HG02610 (cell line): ENCODE data around the gene CDH4.

ENCODE experiments used
- ATAC-seq: cut with Tn5 transposase; IDR thresholded peaks from one replicate; pipeline ENCODE4 v1.9.1; 2021; ENCODE audit warnings: mild to moderate bottlenecking, moderate library complexity; ENCODE audit not compliant: unreplicated experiment

The CDH4 gene

DNA sequence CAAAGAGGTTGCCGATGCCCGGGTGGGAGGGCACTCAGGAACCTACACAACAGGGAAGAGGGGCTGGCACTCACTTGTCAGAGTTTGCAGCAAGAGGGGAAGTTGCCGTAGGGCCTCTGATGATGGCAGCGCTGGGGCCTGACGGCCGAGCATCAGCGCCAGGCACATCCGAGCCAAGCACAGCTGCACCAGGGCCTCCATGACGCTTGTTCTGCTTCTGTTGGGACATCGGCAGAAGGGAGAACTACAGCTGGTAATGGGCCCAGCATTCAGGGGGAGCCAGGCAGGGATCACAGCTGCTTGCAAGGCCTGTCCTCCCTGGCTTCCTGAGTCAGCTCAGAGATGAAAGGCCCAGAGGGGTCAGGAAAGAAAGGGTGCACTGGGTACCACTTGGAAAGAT, 367.7 kb downstream of the CDH4 start:
- no peak for ATAC-seq

DNA sequence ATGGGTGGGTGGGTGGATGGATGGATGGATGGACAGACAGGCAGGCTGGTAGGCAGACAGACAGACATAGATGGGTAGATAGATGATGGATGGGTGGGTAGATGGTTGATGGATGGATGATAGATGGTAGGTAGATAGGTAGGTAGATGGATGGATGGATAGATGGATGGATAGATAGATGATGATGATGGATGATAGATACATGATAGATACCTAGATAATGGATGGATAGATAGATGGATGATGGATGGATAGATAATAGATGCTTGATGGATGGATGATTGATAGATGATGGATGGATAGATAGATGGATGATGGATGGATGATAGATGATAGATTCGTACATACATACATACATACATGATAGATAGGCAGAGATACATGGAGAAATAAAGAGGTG, 368.1 kb downstream of the CDH4 start:
- no peak for ATAC-seq

DNA sequence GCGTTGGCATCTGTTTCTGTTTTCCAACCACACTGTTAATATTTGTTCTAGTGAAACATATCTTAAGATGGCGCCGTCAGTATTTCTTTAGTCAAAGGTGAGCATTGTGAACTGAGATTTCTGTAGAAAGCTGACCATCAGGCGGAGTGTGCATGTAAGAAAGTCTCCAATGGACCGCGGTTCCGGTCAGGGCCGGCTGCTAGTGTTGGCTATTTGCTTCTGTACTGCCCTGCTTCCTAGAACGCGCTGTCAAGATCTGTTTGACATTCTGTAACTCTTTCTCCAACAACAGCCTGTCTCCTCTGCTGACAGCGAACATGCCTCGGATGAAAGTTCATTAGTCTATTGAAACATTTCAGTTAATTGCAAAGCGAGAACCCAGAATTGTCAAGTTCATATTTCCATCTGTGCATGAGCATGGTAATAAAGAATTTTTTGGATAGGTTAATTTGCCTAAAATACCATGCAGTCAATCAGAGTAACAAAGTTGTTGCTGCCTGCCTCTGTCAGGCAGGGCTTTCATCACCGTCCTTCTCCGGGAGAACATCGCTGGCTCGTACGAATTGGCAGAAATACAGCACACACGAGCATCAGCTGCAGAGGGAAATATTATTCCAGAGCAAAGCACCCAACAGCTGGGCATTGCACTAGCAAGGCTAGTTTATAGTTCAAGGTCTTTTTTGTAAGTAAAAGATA, 369.1 kb downstream of the CDH4 start:
- ATAC-seq: no peak

DNA sequence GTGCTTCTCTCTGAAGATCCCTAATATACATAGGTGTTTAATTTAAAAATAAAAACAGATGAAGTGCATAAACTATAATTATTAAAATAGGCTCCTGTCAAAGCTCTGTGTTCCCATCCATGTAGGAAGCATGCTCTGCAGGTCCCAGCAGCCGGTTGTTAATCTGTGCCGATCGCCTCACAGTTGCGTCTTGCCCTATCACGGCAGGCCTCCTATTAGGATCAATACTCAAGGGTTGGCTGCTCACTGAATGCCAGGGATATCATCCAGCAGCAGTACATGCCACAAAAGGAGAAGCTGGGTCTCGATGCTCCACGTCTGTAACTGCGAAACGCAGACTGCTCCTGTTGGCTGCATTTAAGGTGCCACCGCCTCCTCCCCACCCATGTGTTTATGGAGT, 369.8 kb downstream of the CDH4 start:
- ATAC-seq: no peak

DNA sequence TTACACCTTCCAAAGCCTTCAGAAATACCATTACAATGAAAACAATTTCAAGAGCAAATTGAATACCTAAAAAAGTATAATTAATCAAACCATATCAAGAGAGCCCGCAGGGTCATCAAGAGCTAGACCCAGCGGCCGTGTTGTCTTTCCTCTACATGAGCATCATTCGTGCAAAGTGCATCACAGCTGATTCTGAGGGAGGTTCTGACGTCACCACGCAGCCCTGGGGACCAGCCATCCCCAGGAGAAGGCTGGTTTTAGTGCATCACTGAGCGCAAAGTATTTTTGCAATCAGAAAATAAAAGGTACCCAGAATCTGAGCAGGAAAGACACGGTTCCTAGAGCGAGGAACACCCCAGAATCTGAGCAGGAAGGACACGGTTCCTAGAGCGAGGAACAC, 371.4 kb downstream of the CDH4 start:
- ATAC-seq: no peak

DNA sequence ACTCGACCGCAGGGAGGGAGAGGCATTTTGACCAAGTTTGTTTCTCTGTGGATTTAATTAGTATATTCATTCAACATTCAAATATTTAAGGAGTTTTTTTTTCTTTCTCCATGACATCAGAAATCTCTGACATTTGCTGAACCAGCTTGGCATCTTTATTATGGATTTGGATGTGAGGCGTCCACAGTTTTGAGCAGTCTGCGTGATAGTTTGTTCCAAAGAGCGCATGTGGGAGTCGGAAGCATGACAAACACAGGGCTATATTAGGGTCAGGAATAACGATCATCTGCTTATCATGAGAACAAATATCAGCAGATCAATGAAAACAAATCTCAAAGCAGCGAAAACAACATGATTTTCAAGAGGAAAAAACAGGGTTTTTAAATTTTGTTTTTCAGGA, 373.2 kb downstream of the CDH4 start:
- ATAC-seq: no peak

DNA sequence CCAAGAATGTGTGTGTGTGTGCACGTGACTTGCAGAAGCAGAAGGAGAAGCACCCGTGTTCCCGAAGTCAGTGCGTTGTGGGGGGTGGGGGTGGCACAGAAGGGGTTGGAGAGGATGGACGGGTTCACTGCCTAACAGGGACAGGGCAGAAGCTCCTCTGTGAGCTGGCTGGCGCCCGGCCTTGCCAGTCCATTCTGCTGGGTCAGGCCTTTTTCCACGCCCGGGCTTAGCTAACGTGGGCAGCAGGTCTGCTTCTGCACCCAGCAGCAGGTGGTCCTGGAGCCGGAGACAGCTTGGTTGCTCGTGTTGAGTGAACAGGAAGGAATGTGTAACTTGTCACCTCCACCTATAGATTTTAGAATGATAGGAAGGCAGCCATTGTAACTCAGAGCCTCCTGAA, 374.4 kb downstream of the CDH4 start:
- no peak for ATAC-seq

DNA sequence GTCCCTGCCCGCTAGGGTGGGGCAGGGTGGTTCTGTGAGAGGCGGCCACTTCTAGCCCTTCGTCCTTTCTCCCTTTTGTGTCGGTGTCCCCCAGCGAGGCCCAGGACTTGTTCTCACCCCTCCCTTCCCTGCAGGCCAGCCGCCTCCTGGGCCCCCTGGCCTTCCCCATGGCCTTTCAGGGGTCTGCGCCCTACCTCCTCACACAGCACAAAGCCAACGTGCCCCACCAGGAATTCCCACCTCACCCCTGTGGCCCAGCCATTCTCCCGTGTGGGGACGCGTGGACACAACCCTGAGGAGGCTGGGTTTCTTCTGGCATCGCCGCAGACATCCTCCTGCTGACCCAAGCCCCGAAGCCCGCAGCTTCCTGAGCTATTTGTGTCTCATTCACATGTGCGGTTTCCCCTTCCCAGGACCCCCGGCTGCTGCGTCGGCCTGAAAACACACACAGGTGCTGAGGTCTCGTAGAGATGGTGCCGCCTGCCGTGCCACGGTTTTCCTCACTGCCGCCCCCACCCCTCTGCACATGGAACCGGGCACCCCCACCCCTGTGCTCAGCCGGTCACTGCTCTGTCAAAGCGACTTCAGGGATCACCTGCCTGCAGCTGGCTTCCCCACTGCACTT, 375.8 kb downstream of the CDH4 start:
- no peak for ATAC-seq

DNA sequence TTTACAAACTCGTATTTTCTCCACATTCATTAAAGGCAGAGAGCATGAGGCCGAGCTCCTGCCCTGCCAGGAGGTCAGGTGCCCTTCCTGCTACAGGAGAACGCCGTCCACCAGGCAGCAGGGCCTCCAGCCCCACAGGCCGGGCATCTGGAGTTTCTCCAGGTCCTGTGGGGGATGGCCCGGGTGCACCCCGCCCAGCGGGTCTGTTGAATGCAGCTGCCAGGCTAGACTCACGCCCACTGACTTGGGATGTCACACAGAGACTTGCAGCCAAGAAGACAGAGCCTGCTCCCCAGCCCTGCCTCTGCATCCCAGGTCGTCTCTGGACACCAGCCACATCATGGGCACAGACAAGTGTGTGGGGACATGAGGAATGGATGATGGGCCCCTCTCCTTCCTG, 376.4 kb downstream of the CDH4 start:
- ATAC-seq: no peak

DNA sequence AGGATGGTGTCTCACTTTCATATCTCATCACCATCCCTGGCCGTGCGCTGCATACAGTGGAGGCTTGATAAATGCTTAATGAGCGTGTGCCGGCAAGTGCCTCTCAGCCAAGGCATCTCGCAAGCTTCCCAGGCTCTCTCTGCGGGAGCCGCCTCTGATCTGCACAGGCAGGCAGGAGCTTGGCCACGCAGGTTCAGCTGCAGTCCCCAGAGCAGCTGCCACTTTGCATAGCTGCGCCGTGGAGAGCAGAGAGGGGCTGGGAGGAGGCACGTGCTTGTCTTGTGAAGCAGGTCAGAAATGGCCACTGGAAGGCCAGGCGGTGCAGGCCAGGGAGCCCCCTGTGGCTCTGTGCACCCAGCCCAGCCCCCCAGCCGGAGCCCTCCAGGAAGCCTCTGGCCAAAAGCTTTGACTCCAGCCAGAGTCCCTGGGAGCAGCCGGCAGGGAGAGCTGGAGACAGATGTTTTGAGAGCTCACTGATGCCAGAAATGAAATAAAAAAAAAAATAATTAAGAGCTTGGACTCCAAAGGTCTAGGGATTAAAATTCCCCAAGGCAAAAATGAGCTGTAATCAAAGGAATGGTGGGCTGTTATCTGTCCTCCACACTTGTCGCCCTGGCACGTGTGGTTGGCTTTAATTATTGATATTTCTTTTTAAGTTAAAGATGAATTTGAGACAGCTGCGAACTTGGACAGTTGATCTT, 377.0 kb downstream of the CDH4 start:
- no peak for ATAC-seq

DNA sequence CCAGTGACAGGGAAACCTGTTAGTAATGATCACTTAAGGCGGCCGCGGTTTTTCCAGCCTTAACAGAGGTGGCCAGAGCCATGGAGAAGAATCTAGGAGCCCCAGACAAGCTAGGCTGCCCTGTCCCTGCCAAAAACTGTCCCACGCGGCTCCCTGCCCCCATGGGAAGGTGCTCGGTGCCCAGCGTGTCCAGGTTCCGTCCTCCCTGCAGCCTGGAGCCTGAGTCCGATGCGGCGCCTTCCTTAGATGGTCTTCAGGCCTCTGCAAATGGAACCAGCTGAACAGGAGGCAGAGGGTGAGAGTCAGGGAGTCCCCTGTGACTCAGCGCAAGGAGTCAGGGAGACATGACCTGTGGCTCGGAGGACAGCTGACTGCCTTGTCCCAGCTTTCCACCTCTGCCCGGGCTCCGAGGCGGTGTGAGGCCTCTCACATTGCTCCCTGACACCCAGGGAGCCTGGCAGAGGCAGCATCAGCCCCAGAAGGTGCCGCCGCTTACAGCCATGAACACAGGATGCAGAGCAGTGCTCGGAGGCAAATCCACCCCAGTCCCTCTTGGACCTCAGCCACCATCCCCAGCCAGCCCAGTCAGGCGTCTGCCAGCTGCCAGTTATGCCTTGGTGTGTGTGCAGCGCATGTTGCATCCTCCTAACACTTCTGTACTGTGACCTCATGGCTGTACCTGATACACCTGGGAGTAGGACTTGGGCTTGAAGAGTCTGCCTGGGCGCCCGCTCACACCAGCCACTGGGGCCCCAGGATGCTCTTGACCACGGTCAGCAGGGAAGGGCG, 377.7 kb downstream of the CDH4 start:
- no peak for ATAC-seq

DNA sequence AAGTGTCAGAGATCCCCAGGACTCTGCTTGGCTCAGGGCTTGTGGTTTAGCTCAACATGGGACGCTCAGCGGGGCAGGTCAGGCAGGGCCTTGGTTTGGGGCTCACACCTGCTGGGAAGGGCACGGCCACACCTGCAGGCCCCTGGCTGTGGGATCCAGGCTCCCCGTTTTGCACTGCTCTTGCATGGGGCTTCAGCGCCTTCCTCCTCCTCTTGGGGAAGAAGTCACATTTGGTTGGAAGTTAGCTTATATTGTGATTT, 378.3 kb downstream of the CDH4 start:
- ATAC-seq: no peak

DNA sequence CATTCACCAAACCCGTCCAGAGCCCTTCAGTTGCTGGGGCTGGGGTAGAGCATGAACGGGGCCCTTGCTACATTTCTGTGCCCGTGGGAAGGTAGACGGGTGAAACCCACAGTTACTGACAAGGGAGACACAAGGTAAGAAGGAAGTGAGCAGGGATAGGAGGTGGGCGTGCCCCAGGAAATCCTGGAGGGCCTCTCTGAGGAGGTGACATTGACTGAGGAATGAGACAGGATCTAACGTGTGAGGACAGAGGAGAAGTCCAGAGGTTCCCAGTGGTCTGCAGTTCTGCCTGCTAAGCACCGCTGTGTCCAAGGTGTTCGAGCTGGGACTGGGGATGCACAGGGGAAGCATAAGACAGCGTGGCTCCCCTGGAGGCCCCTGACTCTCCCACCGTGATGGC, 378.8 kb downstream of the CDH4 start:
- ATAC-seq: no peak

DNA sequence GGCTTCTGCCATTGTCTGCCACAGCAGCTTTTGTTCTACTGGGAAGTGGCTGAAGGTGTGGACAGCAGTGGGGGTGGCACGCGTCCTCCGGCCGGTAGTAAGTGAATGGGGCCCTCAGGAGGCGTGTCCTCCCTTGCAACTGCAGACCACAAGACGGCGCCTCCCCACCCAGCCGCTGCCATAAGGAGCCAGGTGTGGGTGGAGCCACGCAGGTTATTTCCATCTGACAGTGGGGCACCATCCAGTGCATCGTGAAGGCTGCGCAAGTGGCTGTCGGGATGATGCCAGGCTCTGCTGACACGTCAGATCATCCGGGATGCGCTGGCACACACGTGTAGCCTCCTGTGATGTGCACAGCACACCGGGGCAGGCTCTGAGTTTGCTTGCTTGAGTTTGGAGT, 379.7 kb downstream of the CDH4 start:
- ATAC-seq: no peak

DNA sequence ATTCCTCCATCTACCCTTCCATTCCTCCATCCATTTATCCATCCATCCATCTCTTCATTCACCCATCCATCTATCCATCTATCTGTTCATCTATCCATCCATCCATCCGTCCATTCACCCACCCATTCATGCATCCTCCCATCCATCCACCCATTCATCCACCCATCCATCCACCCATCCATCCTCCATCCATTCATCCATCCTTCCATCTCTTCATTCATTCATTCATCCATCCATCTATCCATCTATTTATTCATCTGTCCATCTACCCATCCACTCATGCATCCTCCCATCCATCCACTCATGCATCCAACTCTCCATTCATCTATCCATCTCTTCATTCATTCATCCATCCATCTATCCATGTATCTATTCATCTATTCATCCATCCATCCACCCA, 380.9 kb downstream of the CDH4 start:
- no peak for ATAC-seq

DNA sequence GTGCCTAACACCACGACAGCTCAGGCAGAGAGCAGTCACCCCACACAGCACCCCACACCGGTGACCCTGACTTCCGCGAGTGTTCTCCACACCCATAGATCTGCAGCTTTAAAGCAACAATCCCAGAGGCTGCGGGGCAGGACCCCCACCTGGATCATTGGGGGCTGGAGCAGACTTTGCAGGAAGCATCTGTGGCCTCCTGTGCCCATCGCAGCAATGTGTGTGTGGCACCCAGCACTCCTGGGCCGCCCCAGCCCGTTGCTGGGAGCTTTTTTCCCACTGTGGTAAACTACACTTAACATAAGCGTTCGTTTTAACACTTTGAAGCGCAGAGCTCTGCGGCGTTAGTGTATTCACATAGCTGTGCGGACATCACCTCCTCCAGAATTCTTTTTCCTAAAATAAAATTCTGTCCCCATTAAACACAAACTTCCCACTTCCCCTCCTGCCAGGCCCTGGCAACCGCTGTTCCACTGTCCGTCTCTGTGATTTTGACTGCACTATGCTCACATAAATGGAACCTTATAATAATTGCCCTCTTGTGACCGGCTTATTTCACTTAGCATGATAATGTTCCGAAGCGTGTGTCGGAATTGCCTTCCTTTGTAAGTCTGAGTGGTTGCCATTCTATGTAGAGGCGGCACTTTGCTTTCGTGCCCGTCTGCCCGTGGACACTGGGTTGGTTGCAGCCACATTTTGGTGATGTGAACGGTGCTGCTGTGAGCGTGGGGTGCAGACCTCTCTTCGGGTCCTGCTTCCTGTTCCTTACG, 382.5 kb downstream of the CDH4 start:
- no peak for ATAC-seq

DNA sequence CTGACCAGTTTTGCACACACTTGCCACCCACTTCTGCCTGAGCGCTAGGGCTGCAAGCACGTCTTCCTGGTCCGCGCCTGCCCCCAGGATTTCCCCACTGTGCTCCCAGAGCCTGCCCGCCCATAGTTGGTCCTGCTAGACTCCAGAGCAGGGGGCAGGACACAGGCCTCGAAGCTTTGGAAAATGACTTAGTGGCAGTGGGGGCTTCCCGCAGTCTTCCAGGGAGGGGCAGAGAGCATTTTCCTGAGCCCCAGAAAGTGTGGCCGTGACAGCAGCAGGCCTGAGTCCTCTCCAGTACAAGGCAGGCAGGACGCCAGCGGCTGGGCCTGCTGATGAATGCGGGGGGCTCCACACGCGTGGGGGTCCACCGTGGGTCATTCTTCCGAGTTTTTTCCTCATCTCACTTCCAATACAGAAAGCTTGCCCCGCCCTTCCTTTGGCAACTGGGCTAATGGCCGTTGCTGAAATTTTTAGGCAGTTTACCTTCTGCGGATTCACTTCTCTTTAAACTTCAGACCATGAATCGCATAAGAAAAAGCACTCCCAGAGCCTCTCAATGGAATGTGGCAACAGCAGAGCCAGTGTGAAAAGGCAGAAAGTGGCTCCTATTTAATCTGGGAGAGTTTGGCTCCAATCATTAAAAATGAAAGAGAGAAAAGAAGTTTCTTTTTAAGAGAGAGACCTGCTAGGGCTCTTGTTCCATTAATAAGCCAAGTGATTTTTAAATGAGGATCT, 383.8 kb downstream of the CDH4 start:
- no peak for ATAC-seq

DNA sequence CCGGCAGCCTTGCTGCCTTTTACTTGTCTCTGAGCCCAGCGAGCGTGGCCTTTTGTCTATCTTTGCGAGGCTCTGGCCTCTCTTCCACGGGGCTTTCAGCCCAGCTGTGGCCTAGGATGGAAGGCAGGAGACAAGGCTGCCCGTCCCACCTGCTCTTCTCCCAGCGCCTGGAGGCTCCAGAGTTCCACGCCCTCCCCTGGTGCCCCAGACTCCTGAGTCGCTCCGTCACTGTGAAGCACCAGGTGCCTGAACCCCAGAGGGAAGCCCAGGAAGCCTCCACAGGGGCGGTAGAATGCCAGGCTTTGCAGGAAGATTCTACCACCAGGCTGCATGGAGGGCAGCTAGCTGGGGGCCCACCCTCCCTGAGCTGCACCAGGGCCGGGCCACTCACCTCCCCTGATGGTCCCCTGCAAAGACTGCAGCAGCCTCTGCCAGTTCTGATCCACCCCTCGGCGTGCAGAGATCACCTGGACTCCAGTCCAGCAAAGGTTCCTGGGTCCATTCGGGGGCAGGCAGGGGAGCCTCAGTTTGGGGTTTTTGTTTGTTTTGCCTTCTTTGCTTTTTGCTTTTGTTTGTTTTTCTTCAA, 384.6 kb downstream of the CDH4 start:
- no peak for ATAC-seq

DNA sequence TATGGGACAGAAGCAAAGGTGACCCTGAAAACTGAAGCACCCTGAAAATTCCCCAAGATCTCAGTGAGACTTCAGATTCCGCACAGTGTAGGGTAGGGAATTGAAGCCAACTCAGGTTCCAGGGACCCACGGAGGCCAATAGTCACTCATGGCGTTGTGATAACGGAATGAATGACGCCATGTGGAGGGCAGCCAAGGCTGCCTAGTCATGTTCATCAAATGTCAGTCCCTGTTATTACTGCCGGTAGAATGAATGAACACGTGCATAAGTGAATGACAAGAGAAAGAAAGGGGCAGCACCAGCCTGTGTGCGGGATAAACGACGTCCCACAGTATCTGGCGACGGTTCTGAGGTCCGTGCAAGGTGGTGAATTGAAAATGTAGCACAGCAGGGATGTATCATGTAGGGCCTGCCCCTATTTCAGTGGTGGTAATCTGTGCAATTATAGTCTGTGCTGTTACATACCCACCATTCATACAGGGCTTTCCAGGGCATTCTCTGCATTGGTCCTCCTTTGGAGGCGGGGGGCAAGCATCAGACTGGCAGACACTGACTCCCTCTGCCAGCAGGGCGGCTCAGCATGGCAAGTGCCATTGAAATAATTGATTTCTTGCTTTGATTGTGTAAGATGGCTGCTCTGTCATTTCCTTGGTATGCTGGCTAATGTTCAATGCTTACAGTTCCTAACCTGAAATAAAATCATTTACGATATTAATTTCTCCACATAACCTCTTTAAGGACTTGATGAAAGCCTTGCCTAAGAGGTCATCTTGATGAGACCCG, 386.9 kb downstream of the CDH4 start:
- ATAC-seq: no peak
